NCI-H1105 treated with DMSO at 0.1 percent for 48 hours (cell line): ENCODE measurements around the gene METTL3.
"Not testable (repeated sequence)": the region's sequence is repeated elsewhere in the genome, so short reads cannot be mapped to it uniquely, and the experiment has no call there.

Source experiments
- DNase-seq: peaks from one replicate; lab custom pipeline; 2025; lab: John Stamatoyannopoulos, UW

The METTL3 gene

DNA sequence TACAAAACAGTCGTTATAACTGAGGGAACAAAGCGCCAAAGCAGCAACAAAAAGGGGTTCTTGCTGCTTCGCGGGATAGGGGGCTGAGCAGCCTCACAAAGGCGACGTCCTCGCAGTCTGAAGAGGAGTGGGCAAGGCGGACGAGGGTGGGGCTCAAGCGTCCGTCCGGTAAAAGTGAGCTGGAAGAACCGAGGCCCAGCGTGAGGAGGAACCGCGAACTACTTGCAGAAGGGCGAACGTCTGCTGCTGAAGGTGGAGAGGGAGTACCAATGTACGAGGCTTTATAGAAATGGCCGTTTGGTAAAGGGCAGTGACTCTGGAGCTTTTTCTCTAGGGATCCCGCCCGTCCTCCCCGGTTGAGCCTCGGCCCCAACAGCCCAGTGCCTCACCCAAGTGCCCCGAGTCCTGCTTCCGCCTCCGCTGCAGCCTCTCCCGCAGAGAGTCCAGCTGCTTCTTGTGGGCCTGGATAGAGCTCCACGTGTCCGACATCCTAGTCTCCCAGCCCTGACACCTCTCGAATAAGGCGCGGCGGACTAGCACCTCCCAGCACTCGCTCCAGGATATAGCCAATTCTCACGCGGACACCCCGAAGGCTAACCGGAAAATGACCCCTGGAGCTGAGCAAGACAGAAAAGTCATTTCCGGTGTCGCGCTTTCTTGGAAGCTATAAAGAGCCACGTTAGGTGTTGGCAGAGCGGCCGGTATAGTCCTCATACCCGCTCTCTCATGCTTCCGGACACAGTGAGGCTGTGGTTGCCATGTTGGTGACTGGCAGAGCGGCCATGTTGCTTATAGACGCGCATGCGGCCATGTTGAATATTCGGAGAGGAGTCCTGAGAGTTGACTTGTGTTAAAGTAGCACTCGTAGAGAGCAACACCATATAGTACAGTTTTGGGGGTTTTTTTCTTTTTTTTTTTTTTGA lies at the start of gene METTL3:
Gene METTL3 (minus strand): TSS at position 606 of the 923 bp plus-strand sequence. CDS start 117 bp downstream, at position 489.
- peak; percentile 98 for DNase-seq

- no peak for DNase-seq
Measured at GRCh38 chr14:21558703-21559170, 47.6 kb upstream of the METTL3 start.

DNA sequence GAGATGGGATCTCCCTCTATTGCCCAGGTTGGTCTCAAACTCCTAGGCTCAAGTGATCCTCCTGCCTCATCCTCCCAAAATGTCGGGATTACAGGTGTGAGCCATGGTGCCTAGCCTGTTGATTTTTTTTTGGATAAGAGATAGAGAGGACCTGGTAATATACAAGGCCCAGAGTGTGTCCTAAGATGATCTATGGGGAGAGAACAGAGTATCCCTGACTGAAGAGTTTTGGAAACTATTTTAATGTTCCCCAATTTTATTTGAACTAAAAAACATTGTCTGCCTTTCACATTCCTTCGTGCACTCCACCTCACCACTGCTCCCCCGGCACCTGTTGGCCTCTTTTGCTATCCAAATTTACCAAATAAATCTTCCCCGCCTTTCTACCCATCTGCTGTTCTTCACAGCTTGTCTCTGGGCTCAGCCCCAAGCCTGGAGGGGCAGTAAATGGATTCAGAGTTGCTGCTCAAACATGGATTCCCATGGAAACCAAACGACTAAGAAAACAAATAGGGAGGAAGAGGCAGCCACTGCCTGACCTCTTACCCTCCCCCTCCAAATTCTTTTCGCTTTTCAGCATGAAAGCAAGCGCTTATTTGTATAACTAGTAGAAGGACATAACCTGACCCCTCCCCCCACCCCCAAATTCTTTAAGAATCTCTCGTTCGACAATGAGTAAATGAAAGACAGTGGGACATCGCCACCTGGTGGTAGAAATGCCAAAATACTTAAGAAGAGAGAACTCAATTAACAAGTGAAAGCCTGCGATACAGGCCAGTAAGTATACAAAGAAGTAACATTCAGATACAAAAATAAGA lies 46.2 kb upstream of the METTL3 start:
- peak; percentile 94 for DNase-seq

DNA sequence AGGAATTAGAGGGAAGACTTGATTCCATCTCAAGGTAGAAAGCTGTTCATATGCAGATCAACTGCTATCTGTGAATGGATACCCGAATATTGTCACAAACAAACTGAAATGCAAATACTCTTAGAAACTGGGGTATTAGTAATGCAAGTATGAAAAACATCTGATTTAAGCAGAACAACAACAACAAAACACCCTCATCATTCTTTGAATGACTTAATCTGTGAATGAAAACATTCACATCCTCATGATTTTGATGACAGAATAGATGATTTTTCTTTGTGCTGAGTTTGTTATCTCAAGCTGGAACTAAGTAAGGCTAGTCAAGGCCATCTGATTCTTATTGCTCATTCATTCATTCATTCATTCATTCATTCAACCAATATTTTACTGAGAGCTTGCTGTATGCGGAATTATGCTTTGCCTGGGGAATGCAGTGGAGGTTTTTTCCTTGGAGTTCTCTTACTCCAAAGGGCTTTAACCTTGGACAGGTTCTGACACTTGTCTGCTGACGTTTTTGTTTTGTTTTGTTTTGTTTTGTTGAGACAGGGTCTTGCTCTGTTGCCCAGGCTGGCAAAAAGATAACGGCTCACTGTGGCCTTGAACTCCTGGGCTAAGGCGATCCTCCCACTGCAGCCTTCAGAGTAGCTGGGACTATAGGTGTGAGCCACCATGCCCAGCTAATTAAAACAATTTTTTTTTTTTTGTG lies 45.4 kb upstream of the METTL3 start:
- no peak for DNase-seq

DNA sequence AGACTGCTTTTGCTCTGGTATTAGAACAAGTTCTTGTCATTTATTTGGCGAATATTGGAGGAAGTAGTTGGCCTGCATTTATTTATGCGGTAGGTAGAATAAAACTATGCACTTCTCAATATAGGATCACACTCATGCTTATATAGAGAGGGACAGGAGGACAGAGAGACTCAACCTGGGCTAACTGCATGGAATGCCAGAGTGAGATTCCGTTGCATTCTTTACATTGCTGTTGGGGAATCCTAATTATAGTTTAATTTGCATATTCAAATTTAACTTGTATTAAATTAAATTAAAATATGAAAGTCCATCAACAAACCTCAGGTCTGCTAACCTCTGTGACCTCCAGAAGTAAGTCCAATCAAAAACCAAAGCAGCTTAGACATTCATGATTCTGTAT lies 42.1 kb upstream of the METTL3 start:
- no peak for DNase-seq

DNA sequence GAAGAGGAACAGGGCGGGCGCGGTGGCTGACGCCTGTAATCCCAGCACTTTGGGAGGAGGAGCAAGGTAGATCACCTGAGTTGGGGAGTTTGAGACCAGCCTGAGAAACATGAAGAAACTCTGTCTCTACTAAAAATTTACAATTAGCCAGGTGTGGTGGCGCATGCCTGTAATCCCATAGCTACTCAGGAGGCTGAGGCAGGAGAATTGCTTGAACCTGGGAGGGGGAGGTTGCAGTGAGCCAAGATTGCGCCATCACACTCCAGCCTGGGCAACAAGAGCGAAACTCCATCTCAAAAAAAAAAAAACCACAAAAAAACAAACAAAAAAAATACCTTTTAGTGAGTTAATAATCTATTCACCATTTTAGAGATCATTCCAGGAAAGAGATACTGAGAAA lies 33.4 kb upstream of the METTL3 start:
- DNase-seq, result not testable (repeated sequence)

DNA sequence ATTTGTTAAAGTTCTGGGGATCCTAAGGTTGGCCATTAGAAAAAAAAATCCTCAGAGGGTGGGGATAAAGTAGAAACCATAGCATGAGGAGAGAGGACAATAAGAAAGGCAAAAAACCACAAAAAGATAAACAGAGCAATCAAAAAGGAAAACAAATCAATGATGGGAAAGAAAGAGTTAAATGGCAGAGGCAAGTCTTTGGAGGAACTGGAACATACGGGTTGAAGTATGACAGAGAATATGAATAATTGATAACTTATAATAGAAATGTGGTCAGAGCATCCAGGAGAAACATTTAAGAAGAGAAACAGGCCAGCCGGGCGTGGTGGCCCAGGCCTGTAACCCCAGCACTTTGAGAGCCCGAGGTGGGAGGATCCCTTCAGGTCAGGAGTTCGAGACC lies 32.8 kb upstream of the METTL3 start:
- no peak for DNase-seq

- no peak for DNase-seq
Measured at GRCh38 chr14:21543521-21543960, 32.4 kb upstream of the METTL3 start.

DNA sequence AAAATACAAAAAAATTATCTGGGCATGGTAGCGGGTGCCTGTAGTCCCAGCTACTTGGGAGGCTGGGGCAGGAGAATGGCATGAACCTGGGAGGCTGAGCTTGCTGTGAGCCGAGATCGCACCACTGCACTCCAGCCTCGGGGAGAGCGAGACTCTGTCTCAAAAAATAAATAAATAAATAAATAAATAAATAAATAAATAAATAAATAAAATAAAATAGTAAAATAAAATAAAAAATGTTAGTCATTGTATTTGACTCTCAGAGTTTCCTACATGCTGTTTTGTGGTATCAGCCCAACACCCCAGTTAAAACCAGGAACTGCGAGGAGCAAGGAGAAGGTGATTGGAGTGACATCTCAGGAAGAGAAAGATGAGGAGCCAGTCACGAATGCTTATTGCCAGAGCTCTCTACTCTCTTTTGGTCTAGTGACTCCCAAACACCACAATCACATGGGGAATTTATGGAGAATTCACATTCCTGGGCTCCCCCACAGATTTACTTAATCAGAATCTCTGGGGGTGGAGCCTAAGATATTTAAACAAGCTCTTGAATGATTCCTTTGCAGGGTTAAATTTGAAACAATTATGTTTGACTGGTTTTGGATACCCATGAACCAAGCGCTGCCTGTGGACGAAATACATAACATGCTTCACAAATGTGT lies 30.4 kb upstream of the METTL3 start:
- DNase-seq, result no peak

DNA sequence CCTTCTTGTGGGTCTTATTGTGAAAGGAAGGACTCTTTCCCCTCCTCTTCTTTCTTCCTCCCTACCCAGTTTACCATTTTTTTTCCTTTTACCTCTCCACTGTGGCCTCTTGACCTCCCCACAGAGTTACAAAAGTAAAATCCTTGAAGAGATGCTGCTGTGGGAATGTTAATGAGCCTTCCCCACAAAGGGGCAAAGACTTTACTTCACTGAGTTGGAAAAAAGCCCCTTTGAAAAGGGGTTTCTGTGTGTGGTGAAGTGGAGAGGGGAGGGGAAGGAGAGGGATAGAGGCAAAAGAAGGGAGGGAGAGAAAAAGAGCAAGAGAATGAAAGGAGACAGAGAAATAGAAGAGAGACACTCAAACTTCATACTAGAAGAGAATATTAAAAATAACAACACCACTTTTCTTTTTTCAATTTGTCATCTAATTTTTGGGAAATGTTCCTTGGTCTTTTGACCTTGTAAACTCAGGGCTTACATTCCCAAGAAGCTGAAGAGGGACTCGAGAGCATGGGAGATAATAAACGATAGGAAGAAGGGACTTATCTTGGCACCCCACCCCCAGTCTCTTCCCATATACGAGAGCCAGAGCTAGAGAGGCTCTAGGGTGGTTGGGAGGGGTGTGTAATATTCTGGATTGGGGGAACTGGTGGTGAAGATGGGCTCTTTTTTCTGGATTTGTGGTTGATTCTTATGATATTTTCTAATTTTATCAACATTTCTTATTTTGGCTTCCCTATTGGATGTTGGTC lies 28.2 kb upstream of the METTL3 start:
- DNase-seq, result no peak

DNA sequence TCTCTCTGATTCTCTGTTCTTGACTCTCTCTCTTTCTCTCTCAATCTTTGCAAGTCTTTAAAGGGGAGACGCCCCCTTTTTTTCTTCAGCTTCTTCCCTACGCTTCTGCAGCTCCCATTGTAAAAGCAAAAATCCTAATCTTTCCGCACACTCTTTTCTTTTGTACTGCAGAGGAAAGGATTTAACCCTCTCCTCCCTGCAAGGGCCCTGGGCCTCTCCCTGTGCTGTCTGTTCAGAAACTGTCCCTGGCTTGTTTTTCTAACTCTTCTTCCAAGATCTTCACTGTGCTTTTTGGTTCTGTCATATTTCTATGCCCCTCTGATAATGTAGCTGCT lies 25.9 kb upstream of the METTL3 start:
- no peak for DNase-seq

DNA sequence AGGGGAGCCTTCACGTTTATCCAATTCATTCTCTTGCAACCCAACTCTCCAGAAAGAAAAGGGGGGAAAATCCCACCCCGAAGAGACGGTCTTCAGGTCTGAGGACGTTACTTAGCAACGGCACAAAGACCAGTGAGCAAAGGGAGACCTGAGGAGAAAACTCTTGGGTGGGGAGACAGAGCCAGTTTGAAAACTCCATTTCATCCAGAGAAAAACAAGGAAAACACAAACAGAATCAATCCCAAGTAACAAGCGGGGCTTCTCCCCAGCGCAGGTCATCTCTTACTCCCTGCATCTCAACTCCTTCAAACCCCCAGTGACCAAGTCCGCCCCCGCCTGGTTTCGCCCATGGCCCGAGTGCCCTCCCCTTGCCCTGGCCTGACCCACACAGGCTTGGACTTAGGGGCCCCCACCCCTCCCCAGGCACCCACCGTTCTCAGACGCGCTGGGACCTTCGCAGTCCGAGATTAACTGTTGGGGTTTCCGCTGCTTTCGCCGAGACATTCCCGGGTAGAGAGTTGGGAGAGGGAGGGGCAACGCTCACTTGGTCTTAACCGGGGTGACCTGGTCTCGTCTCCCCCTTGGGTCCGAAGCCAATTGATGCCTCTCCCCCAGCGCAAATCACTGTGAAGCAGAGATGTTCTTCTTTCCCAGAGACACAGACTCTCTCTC lies 25.4 kb upstream of the METTL3 start:
- DNase-seq, result no peak

GRCh38 chr14:21535545-21536417 lies 24.6 kb upstream of the METTL3 start:
- DNase-seq, result no peak

DNA sequence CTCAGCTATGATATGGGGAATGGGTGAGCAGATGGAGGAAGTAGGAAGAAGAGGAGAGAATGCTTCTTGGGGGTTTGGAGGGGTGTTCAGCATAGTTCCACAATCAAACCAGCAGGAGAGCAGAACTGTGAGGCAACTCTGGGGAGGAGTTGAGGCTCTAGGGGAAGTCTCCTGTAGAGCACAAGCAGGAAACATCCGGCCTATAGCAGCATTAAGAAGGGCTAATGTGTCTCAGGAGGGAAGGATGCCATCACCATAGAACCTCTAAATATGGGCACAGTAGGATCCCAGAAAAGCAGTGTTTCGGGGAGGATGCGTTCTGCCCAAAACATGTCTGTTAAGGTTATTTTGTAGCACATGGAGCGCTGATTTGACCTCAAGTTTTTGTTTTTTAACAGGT lies 23.4 kb upstream of the METTL3 start:
- DNase-seq, result no peak

DNA sequence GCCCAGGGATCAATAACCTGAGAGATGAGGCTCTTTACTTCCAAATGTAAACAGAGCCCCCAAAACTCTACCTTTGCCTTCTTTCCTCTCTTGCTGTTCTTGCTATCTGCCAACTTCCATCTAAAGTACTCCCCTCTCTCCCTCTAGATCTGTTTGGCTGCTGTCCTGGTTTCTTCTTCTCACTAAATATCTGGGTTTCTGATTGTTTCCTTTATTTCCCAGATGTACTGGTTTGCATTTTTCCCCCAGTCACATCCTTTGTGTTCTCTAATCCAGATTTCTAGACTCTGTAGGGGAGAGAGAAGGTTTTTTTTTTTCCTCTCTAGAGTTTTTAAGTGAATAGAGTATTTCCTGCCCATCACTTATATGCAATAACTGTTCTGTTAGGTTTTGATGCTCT lies 22.2 kb upstream of the METTL3 start:
- DNase-seq, result no peak

DNA sequence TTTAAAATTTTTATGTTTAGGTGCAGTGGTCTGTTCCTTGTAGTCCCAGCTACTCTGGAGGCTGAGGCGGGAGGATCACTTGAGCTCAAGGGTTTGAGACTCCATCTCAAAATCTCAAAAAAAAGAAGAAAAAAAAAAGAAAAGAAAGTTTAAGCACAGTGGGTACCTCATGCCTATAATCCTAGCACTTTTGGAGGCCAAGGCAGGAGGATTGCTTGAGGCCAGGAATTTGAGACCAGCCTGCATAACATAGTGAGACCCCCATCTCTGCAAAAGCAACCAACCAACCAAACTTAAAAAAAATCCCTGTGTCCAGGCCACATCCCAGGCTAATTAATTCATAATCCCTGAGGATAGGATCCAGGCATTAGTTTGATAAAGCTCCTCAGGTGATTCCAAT lies 18.4 kb upstream of the METTL3 start:
- no peak for DNase-seq

GRCh38 chr14:21528381-21529348 lies 17.5 kb upstream of the METTL3 start:
- DNase-seq, result no peak

DNA sequence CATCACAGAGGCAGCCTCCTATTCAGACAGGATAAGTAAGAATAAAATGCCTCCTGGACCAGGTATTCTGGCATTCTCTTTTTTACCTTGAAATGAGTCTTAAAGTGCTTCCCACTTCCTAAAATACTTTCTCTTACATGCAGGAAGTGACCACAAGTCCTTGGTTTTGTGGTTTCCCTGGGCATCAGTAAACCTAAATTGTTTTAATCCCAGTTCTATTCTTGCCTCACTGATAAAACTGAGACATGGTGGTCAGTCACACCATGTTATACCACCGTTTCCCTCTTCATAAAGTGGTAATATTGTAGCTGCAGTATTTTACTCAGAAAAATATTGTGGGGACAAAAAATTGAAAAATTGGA lies 16.2 kb upstream of the METTL3 start:
- no peak for DNase-seq
